Activated CD4-positive, CD25-positive, alpha-beta regulatory T cell treated with anti-CD3 and anti-CD28 coated beads, Interleukin-2, amount 50 U/mL, for 72 hours (primary cell): Measurements from ENCODE around the gene PPP2R5C.
"Not testable (repeated sequence)": the region's sequence is repeated elsewhere in the genome, so short reads cannot be mapped to it uniquely, and the experiment has no call there.

Source experiments
- DNase-seq: peaks from one replicate; pipeline ENCODE4 v3.0.0; 2021

PPP2R5C gene

GRCh38 chr14:101727611-101728366 lies 33.7 kb upstream of the PPP2R5C start:
- DNase-seq: no peak

GRCh38 chr14:101728367-101728742 lies 33.2 kb upstream of the PPP2R5C start:
- DNase-seq: no peak

- no peak for DNase-seq
These were observed 32.1 kb upstream of the PPP2R5C start for GRCh38 chr14:101729382-101729781.

- DNase-seq: not testable (repeated sequence)
These were observed 31.4 kb upstream of the PPP2R5C start for GRCh38 chr14:101730157-101730556.

GRCh38 chr14:101730626-101731186 lies 30.8 kb upstream of the PPP2R5C start:
- no peak for DNase-seq

- peak; percentile 62 for DNase-seq
These were observed 30.1 kb upstream of the PPP2R5C start for GRCh38 chr14:101731187-101732080.

GRCh38 chr14:101732118-101732517 lies 29.4 kb upstream of the PPP2R5C start:
- no peak for DNase-seq

GRCh38 chr14:101733211-101733610 lies 28.3 kb upstream of the PPP2R5C start:
- no peak for DNase-seq

- no peak for DNase-seq
These were observed 27.2 kb upstream of the PPP2R5C start for GRCh38 chr14:101734246-101734847.

- no peak for DNase-seq
These were observed 26.1 kb upstream of the PPP2R5C start for GRCh38 chr14:101735453-101735852.

- no peak for DNase-seq
These were observed 25.4 kb upstream of the PPP2R5C start for GRCh38 chr14:101736071-101736470.

- DNase-seq: no peak
These were observed 24.9 kb upstream of the PPP2R5C start for GRCh38 chr14:101736585-101736984.

- no peak for DNase-seq
These were observed 23.8 kb upstream of the PPP2R5C start for GRCh38 chr14:101737414-101738339.

- no peak for DNase-seq
These were observed 22.7 kb upstream of the PPP2R5C start for GRCh38 chr14:101738703-101739320.

GRCh38 chr14:101739446-101740141 lies 21.9 kb upstream of the PPP2R5C start:
- DNase-seq: no peak

- no peak for DNase-seq
These were observed 20.5 kb upstream of the PPP2R5C start for GRCh38 chr14:101740981-101741380.

GRCh38 chr14:101743701-101744100 lies 17.8 kb upstream of the PPP2R5C start:
- no peak for DNase-seq

GRCh38 chr14:101744382-101744781 lies 17.1 kb upstream of the PPP2R5C start:
- DNase-seq: not testable (repeated sequence)

GRCh38 chr14:101749756-101750155 lies 11.8 kb upstream of the PPP2R5C start:
- not testable (repeated sequence) for DNase-seq

- no peak for DNase-seq
These were observed 6.6 kb upstream of the PPP2R5C start for GRCh38 chr14:101754893-101755292.
